Dermis microvascular lymphatic vessel endothelial cell (primary cell): ENCODE results near the gene DDR2. TPM values are rescaled to one million over a fixed set of nuclear protein-coding genes. Genes with fewer than 3 reads are reported as not detected.

Experiments
- DNase-seq, 2 donors: peaks; one replicate each; pipeline versions ENCODE4 v3.0.0 to v3.0.0-alpha.2; 2010; ENCODE audit warnings: low read depth in 2 of 2
- total RNA-seq: library from RNA; depleted of rRNA; stranded (reverse); fragments of >200 nt; gene quantifications from 2 replicates; pipeline ENCODE4 v1.2.1, GENCODE V29; 2014

The DDR2 gene
- total RNA-seq, 1 donor from 2014 or later: 10.8 TPM

GRCh38 chr1:162695687-162696086 is 63.4 kb downstream of the DDR2 start:
- no peak for DNase-seq

DNA sequence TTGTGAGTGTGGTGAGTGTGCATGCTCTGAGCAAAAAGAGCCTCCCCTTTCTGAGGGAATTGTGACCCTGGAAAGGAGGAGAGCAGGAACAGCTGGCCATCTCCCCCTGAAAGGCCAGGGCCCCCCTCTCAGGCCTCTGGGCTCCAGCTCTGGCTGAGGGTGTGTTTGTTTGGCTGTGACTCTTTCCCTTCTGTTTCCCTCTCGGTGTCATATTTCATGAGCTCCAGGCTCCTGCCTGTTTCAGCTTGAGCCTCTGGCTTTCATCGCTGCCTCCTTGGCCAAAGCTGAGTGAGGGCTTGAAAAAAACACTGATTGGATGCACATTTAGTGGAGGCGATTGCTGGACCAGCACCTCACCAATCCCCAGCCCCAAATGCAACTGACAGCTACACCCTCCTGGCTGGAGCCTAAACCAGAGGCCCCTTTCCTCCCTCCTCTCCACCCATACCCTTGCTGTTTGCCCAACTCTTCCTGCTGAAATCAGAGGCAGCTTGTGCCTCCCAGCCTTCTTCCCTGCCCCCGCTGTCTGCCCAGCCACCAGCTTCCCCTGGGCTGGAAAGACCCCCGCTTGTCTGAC is 64.1 kb downstream of the DDR2 start:
- peak; percentile 46 to 91 for DNase-seq

DNA sequence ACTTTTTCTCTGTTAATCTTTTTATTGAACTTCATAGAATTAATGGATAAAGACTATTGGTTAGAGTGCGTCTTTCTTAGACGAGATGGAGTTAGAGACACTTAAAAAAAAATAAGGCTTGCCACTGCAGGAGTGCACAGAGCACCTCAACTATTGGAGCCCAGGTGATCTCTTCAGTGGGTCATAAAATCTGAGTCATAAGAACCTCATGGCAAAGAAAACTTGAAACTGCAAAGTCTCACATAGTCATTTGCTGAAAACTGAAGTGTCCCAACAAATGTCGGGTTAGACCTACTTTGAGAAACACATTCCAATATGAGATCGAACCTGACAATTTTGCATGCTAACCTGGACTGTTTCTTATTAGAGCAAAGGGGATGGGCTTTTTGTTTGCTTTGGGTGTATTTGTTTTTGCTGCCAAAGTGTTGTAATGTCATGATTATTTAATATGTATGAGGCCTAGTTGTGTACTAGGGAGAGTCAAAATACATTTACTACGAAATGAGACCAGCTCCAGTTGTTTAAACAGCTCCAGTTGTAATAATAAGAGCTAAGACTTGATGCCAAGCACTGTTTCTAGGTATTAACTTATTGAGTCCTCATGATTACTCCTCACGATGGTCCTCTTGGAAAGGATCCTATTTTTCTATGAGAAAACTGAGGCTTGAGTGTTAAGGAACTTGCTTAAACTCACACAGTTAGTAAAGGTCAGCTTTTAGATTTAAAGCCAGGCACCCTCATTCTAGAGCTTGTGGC is 65.1 kb downstream of the DDR2 start:
- DNase-seq: no peak

GRCh38 chr1:162699366-162699765 is 67.1 kb downstream of the DDR2 start:
- no peak for DNase-seq

DNA sequence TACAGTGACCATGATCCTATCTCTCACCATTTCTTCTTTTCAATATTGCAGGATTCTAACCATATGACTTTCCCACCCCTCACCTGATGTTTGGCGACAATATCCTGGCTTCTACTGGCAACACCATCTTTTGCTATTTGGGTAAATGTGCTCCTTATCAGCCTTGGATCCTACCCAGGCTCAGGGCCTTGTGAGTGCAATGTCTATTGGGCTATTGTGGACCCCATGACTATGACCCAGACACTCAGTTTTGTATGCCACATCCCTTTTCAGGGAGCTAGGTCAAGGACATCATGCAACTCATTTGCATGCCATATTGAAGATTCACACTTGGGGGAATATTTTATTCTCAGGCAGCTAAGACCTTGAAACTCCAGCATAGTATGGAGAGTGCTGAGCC is 67.9 kb downstream of the DDR2 start:
- DNase-seq: no peak

GRCh38 chr1:162701286-162701685 is 69.0 kb downstream of the DDR2 start:
- no peak for DNase-seq

- no peak for DNase-seq
Observed at GRCh38 chr1:162702628-162703027, 70.4 kb downstream of the DDR2 start.

DNA sequence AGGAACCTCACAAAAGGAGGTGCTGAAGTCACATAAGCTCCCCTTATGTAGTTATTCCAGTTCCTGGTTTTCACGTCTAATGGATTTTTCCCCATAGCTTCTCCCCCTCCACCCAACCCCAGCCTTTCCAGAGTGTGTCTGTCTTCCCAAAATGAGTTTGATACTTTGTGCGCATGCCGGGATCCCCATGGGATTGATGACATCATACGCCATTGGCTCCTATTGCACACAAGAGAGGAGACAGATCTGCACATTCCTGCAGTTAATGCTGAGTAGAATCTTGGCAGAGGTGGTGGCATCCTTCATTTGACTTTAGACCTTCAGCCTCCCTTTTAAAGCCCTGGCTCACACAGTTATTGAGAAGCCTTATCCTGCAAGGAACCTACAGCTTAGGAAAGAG is 71.4 kb downstream of the DDR2 start:
- DNase-seq: no peak

GRCh38 chr1:162704673-162705424 is 72.6 kb downstream of the DDR2 start:
- DNase-seq: no peak

DNA sequence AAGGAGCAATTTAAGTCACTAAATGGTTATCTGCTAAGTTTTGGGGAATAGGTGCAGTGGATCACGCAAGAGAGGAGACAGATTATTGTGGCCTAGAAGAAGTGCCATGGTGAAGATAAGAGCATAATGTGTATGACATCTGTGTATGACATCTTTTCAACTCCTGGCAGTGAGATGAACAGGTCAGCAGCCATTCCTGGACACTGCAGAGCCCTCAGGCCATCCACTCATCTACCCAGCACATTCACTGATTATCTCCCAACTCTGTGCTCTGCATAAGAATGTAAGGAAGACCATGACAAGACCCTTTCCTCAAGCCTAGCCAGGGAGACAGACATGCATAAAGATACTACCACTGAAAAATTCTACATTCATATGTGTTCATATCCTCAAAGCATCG is 73.7 kb downstream of the DDR2 start:
- DNase-seq: no peak

DNA sequence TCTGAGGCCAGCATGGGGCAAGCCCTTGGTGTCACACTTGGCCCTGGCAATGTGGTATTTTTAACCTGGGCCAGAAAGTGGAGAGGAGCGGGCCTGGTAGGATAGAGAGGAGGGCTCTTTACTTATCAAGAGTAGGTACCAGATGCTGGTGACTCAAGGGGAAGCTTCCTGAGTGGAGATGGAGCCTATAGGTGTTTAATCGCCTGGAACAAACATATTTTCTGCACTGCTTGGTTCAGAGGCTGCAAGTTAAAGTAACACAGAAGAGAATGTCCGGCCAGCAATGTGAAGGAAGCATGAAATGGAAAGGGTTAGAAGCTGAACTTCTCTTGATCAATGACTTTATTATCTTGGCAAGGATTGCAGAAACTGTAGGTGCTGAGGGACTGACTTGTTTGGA is 74.3 kb downstream of the DDR2 start:
- DNase-seq: no peak

DNA sequence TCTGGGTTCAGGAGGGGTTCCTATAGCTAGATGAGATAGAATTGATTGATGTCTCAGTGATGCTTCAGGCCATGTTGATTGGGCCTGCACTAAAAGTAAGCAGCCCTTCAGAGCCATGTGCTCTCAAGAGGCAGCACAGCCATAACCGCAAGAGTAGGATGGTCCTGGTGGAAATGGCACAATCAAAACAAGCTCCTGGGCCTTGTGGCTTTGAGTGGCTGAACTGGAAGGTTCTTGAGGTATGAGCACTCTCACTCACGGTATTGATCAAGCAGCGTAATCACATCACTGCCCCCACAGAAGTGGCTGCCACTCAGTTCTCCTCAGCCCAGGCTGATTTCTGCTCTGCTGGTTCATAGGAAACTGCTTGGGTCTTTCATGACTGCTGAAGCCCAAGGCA is 76.0 kb downstream of the DDR2 start:
- DNase-seq: no peak

DNA sequence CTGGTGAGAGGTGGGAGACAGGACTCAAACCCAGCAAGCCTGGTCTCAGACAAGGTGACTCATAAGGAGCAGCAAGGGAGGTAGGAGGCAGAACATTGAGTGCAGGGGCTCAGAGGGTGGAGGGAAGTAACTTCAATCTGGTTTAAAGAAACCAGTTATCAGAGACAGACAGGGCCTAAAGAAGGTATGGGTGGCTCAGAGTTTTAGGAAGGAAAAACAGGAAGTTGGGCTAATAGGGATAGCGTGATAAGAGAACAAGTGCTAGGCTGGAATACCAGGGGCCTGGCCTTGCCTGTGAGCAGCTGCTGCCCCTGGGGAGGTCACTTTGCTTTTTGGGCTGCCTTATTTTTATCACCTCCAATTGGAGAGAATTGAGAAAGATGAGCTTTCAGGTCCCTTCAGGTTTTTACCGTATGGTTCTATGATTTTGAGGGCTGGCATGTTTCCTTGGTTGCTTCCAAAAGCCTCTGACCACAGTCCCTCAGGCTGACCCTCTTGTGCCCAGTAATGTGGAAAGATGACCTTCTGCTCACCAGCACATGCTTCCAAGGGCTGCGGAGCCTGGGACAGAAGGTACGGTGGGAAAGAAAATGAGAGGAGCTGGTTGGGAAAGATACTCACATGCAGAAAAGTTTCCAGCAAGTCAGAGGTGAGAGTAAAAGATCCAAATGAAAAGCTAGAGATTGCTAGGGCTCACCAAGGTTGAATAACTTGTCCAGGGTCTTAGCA is 77.0 kb downstream of the DDR2 start:
- DNase-seq: no peak

GRCh38 chr1:162709870-162710269 is 77.6 kb downstream of the DDR2 start:
- no peak for DNase-seq

DNA sequence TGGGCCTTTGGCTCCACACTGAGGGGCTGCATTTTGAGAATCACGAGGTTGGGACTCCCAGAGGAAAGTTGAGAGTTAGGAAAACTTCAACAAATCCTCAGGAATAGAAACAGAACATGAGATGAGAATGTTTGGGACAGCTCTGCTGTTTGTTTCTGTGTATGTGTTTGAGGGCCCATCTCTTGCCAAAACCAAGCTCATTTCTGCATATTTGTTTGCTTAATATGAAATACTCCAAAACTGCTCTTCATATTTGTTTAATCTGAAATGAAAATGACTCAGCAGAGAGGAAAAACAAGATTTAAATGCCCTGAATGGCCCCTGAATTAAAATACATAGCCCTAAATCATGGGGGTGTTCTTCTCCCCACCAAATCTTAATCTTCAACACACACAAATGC is 78.1 kb downstream of the DDR2 start:
- no peak for DNase-seq

DNA sequence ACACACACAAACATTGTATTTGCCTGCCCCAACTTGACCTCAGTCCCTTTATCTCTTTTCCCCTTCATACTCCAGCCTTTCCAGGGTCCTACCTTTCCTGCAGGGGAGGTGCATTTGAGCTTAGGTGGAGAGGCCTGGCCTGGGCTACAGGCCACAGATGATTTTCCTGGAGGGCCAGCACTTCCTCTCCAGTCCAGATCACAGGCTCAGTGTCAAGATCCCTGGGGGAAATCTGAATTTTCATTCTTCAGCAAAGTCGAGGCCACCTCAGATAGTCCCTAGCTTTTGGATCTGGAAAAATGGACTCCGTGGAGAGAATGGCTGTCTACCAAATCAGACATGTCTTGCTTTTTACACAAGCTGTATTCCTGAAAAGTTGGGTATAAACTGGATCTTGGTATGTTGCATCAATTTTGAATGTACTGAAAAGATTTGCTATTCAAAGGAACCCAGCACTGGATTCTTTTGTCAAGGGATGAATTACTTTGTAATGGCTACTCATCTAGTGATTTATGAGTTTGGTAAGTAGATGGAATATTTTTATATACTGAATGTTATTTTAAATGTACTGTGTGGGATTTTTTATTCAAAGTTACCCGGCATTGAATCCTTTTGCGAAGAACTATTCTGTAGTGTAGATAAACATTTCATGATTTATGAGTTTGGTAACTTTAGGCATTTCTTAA is 78.7 kb downstream of the DDR2 start:
- no peak for DNase-seq

GRCh38 chr1:162712317-162713029 is 80.2 kb downstream of the DDR2 start:
- no peak for DNase-seq

DNA sequence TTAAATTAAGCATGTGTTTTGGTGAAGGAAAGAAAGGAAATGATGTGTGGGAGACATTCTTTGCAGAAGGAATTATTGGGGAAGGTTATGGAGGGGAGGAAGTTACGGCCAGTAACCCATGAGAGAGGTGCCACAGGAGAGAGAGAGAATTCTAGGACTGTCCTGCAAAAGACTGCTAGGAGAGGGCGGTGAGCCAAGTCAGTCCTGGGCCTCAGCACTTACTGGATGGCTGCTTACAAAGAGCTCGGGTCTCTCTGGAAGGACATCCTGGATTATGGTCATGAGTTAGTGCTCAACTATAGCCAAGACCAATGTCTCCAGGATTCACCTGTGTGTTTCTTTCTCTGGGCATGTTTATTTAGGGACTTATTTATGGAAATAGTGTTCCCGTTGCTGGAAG is 83.9 kb downstream of the DDR2 start:
- DNase-seq: peak in 1 of 2 donors; percentile 31

- DNase-seq: no peak
Observed at GRCh38 chr1:162716552-162716951, 84.3 kb downstream of the DDR2 start.

- no peak for DNase-seq
Observed at GRCh38 chr1:162717548-162718184, 85.4 kb downstream of the DDR2 start.
